Bone marrow (tissue), 2 donors: ENCODE results near the gene KRT36.

Experiments used
- DNase-seq, 2 donors: peaks; one replicate each; lab custom pipeline; 2025; lab: John Stamatoyannopoulos, UW

Gene KRT36

DNA sequence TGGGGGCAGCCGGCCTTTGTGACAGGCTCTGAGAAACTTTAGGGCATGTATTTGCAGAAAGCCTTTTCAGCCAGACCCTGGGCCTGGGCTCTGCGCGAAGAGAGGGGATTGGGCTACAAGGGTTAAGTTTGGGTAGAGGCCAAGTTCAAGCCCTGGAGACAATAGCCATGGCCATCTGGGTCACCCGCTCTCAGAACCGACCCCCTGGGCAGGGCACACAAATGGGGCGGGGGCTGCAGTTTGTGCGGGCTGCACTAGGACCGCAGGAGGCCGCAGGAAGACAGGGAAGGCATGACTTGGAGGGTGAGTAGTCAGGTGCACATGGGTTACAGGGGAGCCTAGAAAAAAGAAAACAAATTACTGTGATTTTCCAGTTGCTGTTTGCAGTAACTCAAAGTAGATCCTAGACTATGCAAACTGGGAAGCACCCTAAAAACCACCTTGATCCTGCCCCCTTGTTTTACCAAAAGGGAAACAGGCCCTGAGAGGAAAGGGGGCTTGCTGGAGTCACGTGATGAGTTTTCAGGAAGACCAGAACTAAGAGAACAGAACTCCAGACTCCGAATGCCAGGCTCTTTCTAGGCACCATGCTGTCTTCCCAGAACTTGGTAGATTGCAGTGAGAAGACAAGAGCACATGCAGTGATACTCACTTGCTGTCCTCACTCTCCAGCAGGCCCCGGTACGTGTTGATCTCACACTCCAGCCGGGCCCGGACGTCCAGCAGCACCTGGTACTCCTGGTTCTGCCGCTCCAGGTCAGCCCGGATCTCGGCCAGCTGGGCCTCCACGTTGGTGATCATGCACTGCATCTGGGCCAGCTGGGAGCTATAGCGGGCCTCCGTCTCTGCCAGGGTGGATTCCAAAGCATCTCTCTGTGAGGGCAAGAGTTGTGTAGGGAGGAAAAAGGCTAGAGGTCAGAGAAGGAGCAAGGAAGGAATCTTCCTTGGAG, 12.6 kb downstream of the KRT36 start:
- DNase-seq = no peak

DNA sequence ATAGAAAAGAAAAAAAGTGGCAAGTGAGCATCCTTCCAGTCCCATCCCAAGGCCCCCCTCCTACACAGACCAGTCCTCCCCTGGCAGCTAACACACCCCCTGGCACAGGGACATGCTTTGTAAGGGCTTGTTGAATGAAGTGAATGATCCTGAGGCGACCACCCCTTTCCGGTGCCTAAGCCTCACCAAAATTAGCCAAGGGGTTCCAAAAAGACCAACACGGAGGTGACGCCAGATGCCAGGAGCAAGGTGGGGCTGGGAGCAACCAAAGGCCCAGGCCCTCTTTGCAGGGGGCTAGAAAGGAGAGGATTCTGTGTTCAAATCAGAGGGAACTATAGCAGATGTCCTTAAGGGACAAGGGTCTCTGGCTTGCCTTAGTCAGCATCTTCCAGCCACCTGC, 14.3 kb downstream of the KRT36 start:
- DNase-seq = no peak

DNA sequence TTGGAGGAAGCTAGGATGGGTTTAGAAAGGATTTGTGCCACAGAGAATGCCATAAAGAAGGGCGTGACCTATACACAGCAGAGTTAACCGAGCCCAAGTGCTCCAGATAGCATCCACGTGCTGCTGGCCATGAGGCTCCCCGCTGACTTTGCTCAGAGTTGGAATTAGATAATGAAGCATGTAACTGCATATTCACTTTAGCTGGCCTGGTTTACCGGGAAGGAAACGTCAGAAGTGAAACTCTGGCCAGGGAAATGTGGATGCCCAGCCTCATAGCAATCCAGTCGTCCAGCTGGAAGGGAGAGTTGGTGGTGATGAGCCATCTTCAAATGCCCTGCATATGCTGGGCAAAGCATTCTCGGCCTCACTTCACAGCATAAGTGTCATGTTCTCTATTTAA, 14.8 kb downstream of the KRT36 start:
- DNase-seq = no peak

DNA sequence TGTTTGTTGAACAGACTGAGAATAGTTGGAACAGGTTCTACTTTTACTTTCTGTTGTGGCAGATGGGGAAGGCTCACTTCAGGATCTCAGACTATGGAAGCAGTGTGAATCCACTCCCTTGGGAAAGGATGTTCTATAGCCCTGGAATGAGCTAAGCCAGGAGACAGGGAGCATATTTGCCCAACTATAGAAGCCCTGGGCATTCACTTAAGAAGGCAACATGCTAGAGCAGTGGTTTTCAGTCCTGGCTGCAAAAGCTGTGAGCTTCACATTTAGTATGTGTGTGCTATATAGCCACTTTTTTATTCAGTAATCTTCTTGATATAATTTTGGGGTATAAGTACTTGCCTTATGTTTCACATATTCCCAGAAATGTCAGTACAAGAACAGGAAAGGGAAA, 21.4 kb downstream of the KRT36 start:
- DNase-seq = no peak

DNA sequence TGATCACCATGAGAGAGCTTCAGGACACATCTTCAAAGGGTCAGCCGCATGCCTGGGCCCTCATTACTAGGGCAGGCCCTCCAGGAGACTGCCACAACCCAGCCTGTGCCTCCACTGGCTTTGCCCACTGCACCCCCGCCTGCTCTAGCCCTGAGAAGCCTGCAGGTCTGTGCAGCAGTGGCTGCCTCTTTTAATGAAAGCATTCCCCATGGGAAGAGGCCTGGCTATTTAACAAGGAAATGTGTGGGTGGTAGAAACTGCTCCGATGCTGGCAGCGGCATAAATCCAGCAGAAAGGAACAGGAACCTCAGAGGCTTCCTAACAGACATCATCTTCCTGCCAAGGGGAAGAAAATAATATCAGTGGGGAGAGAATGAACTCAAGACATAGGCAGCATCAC, 22.1 kb downstream of the KRT36 start:
- DNase-seq = no peak

DNA sequence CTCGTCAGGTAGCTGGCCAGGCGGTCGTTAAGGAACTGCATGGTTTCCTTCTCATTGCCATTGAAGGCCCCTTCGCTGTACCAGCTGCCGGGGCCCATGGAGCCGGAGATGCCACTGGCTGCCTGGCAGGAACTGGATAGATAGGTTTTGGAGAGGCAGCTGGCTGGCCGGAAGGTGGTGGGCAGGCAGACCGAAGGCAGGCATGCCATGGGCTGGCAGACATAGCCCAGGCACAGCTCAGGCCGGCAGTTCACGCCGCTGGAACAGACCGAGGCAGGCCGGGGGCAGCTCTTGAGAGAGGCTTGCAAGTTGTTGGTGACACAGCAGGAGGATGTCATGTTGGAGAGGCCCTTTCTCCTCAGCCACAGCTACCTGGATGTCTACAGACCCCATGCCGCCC, 22.7 kb downstream of the KRT36 start, which contains the start of gene KRT32:
Gene KRT32, minus strand, starts transcription at position 399 of the 400 bp plus-strand sequence. Its CDS starts 61 bp downstream, at position 338.
- DNase-seq = no peak

DNA sequence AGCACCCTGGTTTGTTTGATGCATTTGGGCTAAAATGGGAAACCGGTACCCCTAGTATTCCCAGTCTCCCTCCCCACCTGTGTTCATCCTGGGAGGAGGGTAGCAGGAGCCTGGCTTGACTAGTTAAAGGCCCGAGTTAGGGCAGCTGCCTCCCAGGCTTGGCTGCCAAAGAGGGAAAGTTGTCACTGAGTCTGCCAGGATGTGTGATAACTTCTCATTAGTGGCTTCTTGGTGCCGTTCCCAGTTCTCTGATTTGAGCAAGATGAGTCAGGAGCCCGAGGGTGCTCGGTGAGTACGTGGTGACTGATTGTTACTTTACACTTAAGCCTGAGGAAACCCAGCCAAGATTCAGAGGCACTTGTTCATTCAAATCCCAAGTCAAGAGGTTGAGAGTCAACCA, 25.0 kb downstream of the KRT36 start:
- no peak for DNase-seq

DNA sequence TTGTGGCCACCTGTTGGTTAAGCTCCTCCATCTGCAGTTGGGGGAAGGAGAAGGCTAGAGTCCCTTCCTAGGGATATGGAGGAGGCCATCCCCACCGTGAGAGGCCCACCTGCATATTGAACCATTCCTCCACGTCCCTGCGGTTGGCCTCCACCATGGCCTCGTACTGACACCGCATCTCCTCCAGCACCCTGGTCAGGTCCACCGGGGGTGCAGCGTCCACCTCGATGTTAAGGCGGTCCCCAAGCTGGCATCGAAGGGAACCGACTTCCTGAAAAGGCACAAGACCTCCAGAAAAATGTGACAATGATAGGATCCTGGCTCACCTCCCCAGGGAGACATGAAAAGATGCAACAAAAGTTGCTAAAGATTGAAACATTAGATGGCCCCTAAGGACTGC, 25.5 kb downstream of the KRT36 start:
- no peak for DNase-seq

DNA sequence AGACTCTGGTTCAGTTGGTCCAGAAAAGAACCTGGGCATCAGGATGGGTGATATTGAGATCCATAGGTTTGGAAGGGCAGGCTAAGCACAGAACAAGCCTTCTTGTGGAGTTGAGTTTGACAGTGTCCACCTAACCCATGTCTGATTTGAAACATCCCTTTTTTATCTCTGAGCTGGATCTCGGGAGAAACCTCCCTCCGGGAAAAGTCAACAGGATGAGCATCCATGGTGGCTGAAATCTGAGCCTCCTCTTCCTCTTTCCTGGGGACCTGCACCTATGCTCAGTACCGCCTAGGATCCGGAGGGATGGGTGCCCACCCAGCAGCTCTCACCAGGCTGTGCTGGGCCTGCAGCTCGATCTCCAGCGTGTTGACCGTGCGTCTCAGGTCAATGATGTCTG, 26.0 kb downstream of the KRT36 start:
- DNase-seq = no peak

DNA sequence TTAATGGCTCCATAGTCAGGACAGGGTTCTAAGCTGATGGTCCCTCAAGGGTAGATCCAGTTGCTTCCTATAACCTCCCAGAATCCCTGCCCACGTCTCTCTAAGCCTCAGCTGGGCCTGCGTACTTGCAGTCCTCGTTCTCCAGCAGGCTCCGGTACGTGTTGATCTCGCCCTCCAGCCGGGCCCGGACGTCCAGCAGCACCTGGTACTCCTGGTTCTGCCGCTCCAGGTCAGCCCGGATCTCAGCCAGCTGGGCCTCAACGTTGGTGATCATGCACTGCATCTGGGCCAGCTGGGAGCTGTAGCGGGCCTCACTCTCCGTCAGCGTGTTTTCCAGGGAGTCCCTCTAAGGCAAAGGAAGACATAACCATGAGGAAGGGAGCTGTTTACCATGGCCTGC, 27.0 kb downstream of the KRT36 start:
- no peak for DNase-seq

DNA sequence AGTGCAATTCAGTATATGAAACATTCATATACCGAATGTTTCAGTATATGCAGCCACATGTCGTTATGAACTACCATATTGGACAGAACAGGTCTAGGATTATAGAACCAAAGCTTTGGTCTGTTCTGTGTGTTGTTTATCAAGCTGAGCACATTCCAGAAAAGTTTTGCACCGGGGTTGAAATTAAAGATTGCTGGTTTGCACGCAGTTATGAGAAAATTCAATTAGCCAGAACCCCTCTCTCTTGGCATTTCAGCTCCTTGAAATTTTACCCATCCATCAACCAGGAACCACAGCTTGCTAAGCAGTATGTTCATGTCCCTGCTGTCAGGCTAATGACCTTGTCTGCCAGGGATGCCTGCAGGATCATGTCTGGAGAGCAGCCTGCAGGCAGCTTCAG, 32.0 kb downstream of the KRT36 start:
- no peak for DNase-seq

DNA sequence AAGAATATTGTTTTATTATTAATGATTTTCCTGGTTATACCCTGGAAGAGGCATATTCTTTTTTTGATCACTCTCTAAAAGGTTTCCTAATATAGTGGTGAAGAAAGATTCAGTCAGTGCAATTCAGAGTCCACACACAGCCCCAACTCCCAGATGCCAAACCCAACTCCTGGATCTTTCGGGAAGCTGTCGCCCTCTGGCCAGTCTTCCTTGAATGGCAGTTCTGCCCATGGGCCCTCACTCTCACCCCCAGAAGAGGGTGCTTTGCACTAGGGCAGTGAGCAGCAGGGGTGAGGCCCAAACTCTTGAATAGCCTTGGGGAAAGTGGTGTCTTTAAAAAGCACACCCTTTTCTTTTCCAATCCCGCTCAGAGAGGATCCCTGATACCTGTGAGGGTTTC, 33.5 kb downstream of the KRT36 start:
- DNase-seq = no peak

DNA sequence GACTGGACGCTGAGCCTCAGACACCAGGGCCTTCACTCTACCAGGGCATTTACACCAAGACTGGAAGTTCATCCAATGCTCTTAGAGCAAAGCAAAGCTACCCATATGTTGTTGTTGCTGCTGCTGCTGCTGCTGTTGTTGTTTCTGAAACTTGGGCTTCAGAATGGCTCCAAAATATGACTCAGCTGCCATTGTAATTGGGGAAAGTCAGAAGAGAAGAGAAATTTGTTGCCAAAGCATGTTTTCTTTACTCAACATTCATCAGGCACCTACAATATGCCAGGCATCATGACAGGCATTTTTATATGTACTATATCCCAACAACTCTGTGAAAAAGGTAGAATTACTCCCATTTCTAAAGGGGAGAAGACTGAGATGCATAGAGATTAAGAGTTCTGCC, 34.5 kb downstream of the KRT36 start:
- no peak for DNase-seq

DNA sequence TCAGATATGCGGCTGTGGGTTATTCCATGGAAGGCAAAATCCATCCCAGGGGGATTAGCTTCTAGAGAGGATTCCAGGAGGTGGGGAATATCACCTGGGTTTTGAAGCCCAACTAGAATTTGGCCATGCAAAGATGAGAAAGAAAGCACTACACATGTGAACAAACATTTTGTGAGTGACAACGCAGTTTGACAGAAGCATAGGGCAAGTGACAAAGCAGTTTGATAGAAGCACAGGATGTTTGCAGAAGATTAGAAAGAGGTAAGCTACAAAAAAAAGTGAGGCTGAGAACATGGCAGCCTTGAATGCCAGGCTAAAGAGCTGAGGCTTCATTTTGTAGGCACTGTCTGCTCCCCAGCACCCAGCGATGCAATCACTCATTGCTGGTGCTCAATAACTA, 36.6 kb downstream of the KRT36 start:
- DNase-seq = no peak

DNA sequence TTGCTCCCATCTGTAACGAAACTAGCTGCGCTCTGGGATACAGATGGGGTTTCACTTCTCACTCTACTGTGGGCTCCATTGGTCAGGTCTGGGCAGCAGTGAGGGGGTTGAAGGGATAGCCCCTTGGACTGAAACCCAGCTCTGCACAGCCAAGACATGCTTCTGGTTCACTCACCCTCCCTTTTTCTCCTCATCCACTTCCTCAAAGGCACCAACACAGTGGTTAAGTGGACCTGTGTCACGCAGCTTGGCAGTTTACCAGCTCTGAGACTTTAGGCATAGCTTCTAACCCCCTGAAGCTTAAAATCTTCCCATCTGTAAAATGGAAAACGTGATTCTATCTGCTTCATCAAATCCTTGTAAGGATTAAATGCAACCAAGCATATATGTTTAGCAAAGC, 37.4 kb downstream of the KRT36 start:
- DNase-seq = no peak

DNA sequence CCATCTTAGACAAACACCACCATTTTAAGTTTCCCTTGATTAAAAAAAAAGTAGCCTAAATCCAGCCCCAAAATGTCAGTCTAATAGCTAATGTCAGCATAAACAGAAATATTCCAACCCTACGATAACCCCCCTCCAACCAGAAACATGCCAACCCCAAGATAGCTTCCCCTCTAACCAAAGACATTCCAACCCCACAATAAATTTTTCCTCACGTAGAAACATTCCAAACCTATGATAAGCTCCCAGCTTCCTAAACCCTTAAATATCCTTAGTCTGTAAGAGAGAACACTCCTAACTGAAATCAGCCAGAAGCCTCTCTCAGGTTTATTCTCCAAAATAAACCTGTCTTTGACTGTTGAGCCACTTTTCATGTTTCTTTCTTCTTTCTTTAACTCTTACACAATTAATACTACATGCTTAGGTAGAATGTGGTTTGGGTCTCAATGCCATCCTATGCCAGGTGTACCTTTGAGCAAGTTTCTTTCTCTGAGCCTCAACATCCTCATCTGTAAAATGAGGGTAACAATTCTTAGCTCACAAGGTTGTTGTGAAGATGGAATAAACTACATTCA, 38.5 kb downstream of the KRT36 start:
- DNase-seq = no peak

DNA sequence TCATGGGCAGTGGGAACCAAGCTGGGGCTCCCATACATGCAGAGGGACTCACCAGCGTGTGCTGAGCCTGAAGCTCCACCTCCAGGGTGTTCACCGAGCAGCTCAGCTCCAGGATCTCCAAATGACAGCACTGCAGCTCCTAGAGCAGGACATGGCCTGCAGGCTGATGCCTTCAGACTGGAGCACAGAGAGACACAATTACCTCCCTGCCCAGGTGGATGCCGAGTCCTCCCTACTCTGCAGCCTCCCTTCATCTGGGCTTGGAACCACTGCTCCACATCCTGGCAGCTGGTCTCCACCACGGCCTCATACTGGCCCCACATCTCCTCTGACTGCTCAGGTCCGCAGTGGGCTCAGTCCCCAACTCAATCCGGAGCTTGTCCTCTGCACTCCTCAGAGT, 40.7 kb downstream of the KRT36 start:
- no peak for DNase-seq

DNA sequence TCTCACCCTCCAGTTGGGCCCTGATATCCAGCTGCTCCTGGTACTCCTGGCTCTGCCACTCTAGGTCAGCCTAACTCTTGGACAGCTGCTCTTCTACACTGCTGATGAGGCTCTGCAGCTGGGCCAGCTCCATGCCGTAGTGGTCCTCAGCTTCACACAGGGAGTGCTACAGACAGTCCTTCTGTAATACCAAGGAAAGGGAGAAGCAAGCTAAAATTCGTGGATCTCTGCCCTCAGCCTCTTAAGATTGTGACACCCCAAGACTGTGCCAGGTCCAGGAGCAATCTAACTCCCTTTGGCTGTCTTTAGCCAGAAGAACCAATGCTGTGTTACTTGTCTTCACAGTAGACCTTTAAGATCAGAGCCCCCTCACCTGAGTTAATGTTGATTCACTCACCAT, 41.2 kb downstream of the KRT36 start:
- DNase-seq = no peak

DNA sequence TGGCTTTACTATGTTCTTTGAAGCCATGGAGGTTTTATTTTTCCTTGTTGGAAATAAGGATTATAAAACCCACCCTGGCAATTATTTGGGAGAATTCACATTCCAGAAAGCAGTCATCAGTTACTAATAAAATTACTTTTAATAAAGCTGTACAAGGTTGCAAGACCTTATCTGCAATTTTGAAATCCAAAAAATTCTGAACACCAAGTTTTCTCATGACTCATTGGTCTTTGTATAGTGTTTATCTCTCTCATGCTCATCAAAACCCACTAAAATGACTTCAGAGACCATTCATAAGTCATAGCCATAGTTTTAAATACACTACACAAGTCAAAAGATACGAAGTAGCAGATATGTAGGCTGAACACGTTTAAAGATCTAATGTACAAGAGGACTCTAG, 42.9 kb downstream of the KRT36 start:
- DNase-seq = no peak

DNA sequence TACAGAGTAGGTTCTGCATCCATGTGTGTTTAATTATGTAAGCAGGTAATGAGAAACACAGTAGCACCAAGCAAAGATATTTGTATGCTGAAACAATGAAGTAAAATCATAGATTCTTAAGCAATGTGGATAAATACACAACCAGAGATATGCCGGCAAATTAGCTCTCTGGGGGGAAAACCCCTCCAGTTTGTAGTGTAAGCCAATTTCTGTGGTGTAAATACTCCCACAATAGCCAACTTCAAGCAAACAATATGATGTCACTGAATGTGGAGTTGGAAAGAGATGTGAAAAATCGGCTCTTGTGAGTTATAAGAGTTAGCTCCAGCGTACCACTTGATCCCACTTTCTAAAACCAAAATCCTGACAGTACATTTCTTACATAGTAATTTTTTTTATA, 45.1 kb downstream of the KRT36 start:
- no peak for DNase-seq

DNA sequence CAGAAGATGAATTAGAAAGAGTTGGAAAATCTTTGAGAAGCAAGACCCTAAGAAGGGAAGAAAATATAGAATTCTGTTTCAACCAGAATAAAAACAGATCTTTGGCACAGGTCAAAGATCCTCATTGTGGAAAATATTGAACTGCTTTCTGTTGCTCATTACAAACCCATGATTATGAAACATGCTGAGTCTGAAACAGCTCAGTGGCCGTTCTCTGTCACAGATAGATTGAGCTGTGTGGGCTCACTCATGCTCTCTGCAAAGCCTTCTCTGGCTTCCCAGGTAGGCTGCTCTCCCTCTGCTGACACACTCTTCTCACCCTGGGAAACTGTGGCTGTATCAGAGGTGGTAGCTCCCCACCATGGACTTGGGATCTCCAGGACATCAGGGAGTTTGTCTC, 45.5 kb downstream of the KRT36 start:
- DNase-seq = no peak

DNA sequence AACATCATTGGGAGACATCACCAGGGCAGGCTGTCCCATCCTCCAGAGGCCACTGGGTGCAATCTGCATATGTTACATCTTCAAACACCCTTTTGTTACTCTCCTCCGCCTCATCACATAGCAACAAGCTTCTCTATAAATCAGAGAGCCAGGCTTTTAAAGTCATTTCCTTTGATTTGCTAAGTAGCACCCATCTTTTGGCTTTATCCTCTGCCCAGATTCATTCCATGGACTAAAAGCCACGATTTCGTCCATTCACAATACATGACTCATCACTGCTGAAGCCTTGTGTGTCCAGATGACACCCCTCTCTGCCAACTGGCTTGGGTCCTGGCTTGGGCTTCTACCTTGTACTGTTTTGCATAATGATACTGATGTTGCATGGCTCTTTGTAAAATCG, 47.0 kb downstream of the KRT36 start:
- DNase-seq = no peak

DNA sequence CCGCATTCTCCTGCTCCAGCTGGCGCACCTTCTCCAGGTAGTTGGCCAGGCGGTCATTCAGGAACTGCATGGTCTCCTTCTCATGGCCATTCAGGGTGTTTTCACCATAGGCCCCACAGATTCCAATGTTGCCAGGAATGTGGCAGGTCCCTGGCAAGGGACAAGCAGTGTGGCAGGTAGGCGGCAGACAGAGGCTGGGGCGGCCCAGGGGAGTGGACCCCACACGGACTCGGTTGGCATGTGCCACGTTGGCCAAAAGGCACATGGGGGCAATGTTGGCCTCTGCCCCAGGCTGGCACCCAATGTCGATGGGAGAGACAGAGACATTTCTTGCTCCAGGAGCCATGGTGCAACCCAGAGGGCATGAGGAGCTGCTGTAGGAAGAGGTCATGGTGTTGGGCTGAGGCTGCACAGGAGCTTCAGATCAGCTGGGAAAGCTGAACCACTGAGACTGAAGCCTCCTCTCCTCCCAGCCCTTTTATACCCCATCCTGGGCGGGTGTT, 49.1 kb downstream of the KRT36 start, which contains the start of gene KRT38:
Gene KRT38, minus strand, starts transcription at position 453 of the 503 bp plus-strand sequence. Its CDS starts 62 bp downstream, at position 391.
- no peak for DNase-seq
